IPS-20b (cell line): ENCODE measurements around the gene TRIM54.

ENCODE experiments used
- H3K27ac ChIP-seq: one replicate; pipeline ENCODE4 v1.5.1; 2013; ENCODE audit warnings: low read length
- H3K27me3 ChIP-seq: 2 replicates; pipeline ENCODE4 v1.6.1; 2013; ENCODE audit warnings: mild to moderate bottlenecking, low read length, inconsistent platforms; ENCODE audit not compliant: insufficient read depth
- H3K36me3 ChIP-seq: 2 replicates; pipeline ENCODE4 v1.6.1; 2013; ENCODE audit warnings: low read depth, mild to moderate bottlenecking, inconsistent platforms, low read length, moderate library complexity; ENCODE audit not compliant: insufficient read depth
- H3K4me1 ChIP-seq: 2 replicates; pipeline ENCODE4 v1.6.1; 2013; ENCODE audit warnings: mild to moderate bottlenecking, control low read depth, inconsistent platforms, low read length, moderate library complexity; ENCODE audit not compliant: insufficient read depth
- H3K4me3 ChIP-seq: 2 replicates; pipeline ENCODE4 v1.5.1; 2013; ENCODE audit warnings: mild to moderate bottlenecking, low read length, inconsistent platforms
- H3K9ac ChIP-seq: 2 replicates; pipeline ENCODE4 v1.6.1; 2013; ENCODE audit warnings: low read depth, mild to moderate bottlenecking, inconsistent platforms, low read length, moderate library complexity
- H3K9me3 ChIP-seq: 2 replicates; pipeline ENCODE4 v1.6.1; 2013; ENCODE audit warnings: mild to moderate bottlenecking, low read depth, low read length, inconsistent platforms; ENCODE audit not compliant: insufficient read depth

TRIM54 gene

GRCh38 chr2:27245626-27246025 lies 36.6 kb upstream of the TRIM54 start:
- H3K4me3 ChIP-seq = no peak overlapping the region
- peaks cover 49% of the 10 kb centered on the region for H3K36me3 ChIP-seq
- no peak overlapping the region for H3K9ac ChIP-seq
- peaks cover 3% of the 10 kb centered on the region; the same call in 1 of the 2 replicates for H3K4me1 ChIP-seq
- peaks cover 4% of the 10 kb centered on the region; the same call in 1 of the 2 replicates for H3K27me3 ChIP-seq
- H3K27ac ChIP-seq = no peak overlapping the region
- H3K9me3 ChIP-seq = no peaks in the 10 kb centered on the region

DNA sequence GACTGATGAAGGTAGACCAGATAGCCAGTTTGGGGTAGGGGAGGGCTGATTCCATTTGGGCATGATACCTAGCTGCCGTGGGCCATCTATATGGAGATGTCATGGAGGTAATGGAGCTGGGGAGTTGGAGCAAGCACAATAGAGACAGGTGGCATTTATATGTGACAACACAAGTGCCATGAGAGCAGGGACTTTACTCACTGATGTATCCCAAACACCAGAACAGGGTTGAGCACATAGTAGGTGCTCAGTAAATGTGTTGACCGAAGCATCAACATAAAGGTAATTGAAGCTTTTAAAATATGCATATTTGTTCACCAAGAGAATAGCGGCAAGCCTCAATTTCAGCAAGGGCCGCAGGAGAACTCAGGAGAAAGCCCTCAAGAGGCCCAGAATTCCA lies 34.3 kb upstream of the TRIM54 start:
- Histone ChIP-seq H3K4me1 (peaks cover 3% of the 10 kb centered on the region; the same call in 1 of the 2 replicates), H3K9me3 (no peaks in the 10 kb centered on the region), H3K4me3 (no peak overlapping the region), H3K27me3 (peaks cover 19% of the 10 kb centered on the region), H3K9ac (no peak overlapping the region), H3K27ac (no peak overlapping the region), H3K36me3 (peaks cover 26% of the 10 kb centered on the region)

DNA sequence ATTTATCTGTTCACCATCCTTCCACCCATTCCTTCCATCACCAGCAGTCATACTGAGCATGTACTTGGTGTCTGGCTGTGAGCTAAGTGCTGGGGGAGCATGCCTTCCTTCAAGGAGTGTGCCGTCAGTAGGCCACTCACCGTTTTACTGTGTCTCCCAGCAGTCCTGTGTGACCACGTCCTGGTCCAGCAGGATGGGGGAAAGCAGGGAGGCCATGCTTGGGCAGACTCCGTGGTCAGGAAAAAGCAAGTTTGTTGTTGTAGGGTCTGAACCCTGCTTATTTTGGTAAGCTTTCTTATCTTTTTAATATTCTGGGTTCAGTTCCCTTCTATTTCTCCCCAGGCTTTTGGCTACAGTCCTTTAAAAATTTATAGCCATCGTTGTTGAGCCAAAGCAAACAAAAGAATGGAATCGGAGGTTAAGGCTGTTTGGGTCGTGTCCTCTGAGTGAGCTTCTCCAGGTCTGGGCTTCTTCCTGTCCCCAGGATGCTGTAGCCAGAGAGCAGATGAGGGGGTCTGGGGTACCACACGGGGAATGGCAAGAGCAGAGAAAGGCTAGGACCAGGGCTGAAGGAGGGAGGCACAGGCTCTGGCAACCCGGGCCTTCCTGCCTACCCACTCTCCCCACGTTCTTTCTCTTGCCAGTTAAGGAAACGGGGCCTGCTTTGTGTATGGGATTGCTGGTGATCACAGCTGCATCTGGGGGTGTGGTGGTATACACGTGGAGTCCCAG lies 32.9 kb upstream of the TRIM54 start:
- H3K4me3 ChIP-seq = no peak overlapping the region
- H3K27ac ChIP-seq = no peak overlapping the region
- peaks cover 3% of the 10 kb centered on the region; the same call in 1 of the 2 replicates for H3K4me1 ChIP-seq
- peaks cover 12% of the 10 kb centered on the region for H3K36me3 ChIP-seq
- no peak overlapping the region for H3K9ac ChIP-seq
- H3K27me3 ChIP-seq = peaks cover 19% of the 10 kb centered on the region
- H3K9me3 ChIP-seq = no peaks in the 10 kb centered on the region

- no peak overlapping the region for H3K27ac ChIP-seq
- H3K27me3 ChIP-seq = peaks cover 19% of the 10 kb centered on the region
- peak overlapping the region; percentile 40; the same call in 1 of the 2 replicates for H3K9ac ChIP-seq
- peaks cover 3% of the 10 kb centered on the region; the same call in 1 of the 2 replicates for H3K4me1 ChIP-seq
- peaks cover 4% of the 10 kb centered on the region; the same call in 1 of the 2 replicates for H3K36me3 ChIP-seq
- H3K4me3 ChIP-seq = peak overlapping the region; percentile 58; the same call in 1 of the 2 replicates
- no peaks in the 10 kb centered on the region for H3K9me3 ChIP-seq
Measured at GRCh38 chr2:27249891-27250651, 32.2 kb upstream of the TRIM54 start.

DNA sequence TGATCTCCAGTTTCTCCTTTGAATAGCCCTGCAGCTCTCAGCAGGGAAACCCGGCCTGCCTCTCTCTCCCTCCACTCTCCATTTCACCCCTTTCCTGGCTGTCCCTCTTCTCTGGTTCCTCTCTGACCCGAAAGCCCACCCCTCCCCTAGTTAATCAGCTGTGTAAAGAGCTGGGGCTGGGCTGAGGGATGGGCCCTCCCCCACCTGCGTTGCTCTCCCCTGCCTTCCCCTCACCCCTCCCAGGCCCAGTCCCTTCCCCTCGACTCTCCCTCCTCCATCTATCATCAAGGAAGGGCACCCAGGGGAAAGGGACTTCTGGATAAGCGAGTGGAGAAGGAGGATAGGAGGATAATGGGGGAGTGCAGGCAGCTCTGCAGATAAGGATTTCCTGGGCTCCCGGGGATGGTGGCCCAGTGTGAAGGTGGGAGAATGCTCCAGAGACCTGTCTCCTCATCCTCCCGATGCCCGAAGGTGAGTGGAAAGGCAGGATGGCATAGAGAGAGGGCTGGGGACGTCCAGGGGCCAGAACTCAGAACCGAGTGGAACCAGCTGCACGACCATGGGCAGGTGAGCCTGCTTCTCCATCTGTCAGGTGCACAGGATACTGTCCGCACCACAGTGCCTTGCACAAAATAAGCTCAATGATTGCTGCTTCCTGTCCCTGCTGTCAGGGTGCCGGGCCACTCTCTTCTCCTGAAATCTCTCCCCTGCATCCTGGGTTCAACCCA lies 31.4 kb upstream of the TRIM54 start:
- Histone ChIP-seq H3K4me1 (peaks cover 3% of the 10 kb centered on the region; the same call in 1 of the 2 replicates), H3K27me3 (peaks cover 19% of the 10 kb centered on the region), H3K9ac (peak overlapping the region; percentile 40; the same call in 1 of the 2 replicates), H3K36me3 (no peaks in the 10 kb centered on the region), H3K27ac (no peak overlapping the region), H3K4me3 (peak overlapping the region; percentile 58; the same call in 1 of the 2 replicates), H3K9me3 (no peaks in the 10 kb centered on the region)

DNA sequence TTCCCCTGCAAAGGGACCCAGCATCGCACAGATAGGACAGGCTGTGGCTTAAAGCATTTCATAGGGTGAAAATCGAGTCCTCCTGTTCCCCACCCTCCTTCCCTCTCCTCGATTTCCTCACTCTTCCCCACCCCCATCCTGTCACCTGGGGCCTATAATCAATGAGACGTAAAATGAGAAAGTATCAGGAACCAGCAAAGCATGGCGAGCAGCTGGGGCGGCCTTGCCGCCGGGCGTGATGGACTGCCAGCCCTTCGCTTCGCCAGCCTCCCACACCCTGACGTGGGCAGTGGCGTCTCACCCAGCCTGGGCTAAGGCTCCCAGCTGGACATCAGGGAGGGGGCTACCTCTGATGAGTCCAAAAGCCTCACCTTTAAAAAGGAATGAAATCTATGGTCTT lies 30.5 kb upstream of the TRIM54 start:
- Histone ChIP-seq H3K4me3 (no peak overlapping the region), H3K36me3 (no peaks in the 10 kb centered on the region), H3K4me1 (peaks cover 3% of the 10 kb centered on the region; the same call in 1 of the 2 replicates), H3K9ac (no peak overlapping the region), H3K9me3 (no peaks in the 10 kb centered on the region), H3K27me3 (peaks cover 19% of the 10 kb centered on the region), H3K27ac (no peak overlapping the region)

- H3K4me3 ChIP-seq = no peak overlapping the region
- no peaks in the 10 kb centered on the region for H3K36me3 ChIP-seq
- H3K9ac ChIP-seq = no peak overlapping the region
- peaks cover 27% of the 10 kb centered on the region for H3K27me3 ChIP-seq
- H3K27ac ChIP-seq = no peak overlapping the region
- peaks cover 3% of the 10 kb centered on the region; the same call in 1 of the 2 replicates for H3K4me1 ChIP-seq
- no peaks in the 10 kb centered on the region for H3K9me3 ChIP-seq
Measured at GRCh38 chr2:27255187-27255586, 27.0 kb upstream of the TRIM54 start.

GRCh38 chr2:27255660-27256059 lies 26.6 kb upstream of the TRIM54 start:
- H3K9me3 ChIP-seq = no peaks in the 10 kb centered on the region
- H3K36me3 ChIP-seq = no peaks in the 10 kb centered on the region
- H3K27me3 ChIP-seq = peaks cover 27% of the 10 kb centered on the region
- H3K27ac ChIP-seq = no peak overlapping the region
- H3K9ac ChIP-seq = no peak overlapping the region
- no peak overlapping the region for H3K4me3 ChIP-seq
- H3K4me1 ChIP-seq = no peaks in the 10 kb centered on the region; the same call in 1 of the 2 replicates

DNA sequence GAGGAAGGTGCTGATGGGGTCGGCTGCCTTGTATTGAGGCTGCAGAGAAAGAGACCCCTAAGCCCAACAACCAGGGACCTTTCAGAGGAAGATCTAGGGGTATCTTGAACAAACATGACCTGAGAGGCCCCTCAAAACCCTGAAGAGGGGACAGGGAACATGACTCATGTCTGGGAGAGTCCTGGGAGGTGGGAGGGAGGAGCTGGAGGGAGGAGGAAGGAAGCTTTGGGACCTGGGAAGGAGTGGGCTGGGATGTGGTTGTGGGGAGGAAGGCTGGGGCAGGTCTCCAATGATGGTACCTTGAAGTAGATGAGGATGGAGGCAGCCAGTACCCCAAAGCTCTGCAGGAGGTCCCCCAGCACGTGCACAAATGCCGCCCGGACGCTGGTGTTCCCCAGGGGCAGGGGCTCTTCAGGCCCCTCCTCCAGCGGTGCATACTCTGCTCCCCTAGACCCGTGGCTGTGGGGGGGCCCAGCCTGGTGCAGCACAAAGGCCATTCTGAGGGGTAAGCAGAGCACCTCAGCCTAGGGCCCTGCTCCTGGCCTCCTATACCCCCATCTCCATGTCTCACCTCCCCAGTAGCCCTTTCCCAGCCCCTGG lies 25.3 kb upstream of the TRIM54 start:
- H3K4me3 ChIP-seq = no peak overlapping the region
- H3K9ac ChIP-seq = no peak overlapping the region
- H3K27ac ChIP-seq = no peak overlapping the region
- peaks cover 3% of the 10 kb centered on the region; the same call in 1 of the 2 replicates for H3K4me1 ChIP-seq
- H3K36me3 ChIP-seq = no peaks in the 10 kb centered on the region
- H3K27me3 ChIP-seq = peaks cover 27% of the 10 kb centered on the region
- H3K9me3 ChIP-seq = no peaks in the 10 kb centered on the region

GRCh38 chr2:27258051-27258450 lies 24.2 kb upstream of the TRIM54 start:
- no peak overlapping the region for H3K9ac ChIP-seq
- H3K4me3 ChIP-seq = no peak overlapping the region
- no peaks in the 10 kb centered on the region for H3K36me3 ChIP-seq
- no peaks in the 10 kb centered on the region for H3K9me3 ChIP-seq
- peaks cover 36% of the 10 kb centered on the region for H3K27me3 ChIP-seq
- no peak overlapping the region for H3K27ac ChIP-seq
- H3K4me1 ChIP-seq = peaks cover 3% of the 10 kb centered on the region; the same call in 1 of the 2 replicates
